NCI-H146 (cell line): ENCODE results near the gene BIN1.

Source experiments
- DNase-seq: peaks from one replicate; lab custom pipeline; 2025; lab: John Stamatoyannopoulos, UW

BIN1 gene

DNA sequence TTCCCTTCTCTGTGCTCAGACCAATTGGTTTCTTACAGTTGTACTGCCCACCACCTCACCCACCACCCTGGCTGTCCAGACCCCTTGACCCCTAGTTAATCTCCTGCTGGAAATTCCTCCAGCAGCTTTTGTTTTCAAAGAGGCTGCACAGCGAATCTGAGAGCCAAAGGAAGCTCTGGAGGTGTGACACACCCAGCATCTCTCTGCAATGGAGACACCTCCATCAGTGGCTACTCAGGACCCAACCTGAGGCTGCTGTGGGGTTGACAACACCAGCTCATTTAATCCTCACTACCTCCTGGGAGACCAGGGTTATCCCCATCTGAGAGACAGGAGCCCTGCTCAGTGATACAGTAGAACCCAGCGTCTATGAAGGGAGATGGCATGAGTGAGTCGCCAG lies 86.4 kb downstream of the BIN1 start:
- DNase-seq: no peak

DNA sequence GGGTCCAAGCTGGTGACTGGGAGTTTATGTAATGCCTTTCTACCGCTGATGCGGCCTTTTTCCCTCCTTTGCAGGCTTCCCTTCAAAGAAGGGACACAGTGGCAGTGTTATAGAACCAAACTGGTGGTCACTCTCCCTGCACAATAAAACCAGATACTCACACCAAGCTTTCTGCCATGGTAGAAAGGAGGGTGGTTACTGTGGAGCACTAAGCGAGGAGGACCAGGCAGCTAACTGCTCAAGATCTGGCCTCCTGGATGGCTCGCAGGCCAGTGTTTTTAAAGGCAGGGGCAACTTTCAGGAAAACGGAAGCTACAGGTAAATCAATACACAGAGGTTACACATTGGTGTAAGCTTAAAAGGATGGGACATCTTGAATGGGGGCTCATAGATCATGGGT lies 89.4 kb downstream of the BIN1 start:
- DNase-seq: no peak

DNA sequence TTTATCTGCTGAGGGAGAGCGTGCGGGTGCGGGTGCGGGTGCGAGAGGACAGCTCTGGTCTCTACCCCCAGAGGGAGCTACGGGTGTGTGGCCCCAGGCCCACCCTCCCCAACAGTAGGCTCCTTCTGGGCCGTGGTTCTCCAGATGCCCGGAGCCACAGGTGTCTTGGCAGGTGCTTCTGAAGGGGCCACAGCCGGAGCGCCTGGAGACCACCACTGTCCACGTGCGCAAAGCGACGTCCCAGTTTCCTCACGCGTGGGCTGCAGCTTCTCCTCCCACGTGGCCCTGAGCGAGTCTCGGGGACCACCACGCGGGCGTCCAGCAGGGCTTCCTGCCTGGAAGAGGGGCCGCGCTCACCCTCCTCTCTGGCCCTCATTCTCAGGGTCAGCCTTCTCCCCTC lies 90.6 kb downstream of the BIN1 start:
- DNase-seq: no peak

DNA sequence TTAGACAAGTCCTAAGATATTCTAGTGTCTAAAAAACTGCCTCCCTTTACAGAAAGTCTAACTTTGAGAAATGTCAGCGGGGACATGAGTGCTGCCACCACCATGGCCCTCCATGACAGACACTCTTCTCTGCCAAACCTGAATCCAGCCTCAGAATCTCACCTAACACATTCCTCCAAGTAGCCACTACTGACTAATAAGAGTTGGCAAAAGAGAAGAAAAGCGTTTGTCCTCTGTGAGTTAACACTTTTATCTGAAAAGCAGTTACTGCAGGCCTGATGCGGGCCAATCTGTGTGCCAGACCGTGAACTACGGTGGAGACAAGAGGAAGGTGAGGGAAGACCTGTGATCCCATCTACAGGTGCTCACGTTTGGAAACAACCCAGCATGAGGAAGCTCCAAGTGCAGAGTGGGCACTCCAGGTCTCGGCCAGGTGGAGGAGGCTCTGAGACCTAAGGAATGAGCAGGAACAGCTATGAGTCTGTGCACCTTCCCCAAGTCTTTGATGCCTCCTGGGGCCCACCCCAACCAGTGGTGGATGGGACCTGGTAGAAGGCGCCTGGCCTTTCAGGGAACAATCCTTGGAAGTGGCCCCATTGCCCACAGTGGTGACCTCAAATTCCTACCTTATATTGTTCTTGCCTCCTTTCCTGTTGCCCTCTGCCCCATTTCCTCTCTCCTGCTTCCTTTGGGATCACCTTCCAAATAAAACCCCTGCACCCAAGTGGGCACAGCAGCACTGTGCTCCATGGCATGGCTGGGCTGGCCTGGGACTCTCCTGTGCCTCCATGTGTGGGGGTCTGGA lies 91.6 kb downstream of the BIN1 start:
- no peak for DNase-seq

DNA sequence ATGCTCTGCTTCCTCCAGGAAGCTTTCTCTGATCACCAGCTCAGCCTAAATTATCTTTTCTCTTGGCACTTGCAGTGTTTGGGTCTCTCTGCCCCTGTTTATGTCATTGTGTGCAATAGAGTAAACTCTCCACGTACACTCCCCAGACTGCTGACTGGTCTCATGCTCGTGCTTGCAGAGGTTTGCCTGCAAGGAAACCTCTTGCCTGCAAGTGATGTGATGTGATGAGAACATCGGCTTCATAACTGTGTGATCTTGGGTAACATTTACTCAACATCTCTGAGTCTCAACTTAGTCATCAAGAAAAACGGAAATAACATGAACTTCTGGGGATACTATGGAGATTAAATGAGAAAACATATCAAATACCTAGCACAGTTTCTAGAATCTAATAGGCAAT lies 92.3 kb downstream of the BIN1 start:
- no peak for DNase-seq

DNA sequence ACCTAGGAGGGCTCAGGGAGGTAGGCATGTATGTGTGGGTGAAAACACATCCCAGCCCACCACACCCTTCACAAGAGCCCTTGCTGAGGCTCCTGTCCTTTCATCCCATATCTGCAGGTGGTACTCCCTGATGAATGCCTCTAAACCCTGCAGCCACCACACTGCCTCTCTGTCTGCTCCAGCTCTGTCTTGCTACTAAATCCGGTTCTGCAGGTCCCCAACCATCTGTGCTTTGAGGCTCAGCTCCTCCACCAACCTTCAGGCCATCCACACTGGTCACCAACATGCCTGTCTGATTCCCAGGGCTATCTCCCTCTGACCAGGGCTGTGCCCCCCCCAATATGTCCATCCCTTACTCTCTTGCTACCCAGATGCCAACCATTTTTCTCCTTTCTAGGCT lies 92.7 kb downstream of the BIN1 start:
- no peak for DNase-seq

DNA sequence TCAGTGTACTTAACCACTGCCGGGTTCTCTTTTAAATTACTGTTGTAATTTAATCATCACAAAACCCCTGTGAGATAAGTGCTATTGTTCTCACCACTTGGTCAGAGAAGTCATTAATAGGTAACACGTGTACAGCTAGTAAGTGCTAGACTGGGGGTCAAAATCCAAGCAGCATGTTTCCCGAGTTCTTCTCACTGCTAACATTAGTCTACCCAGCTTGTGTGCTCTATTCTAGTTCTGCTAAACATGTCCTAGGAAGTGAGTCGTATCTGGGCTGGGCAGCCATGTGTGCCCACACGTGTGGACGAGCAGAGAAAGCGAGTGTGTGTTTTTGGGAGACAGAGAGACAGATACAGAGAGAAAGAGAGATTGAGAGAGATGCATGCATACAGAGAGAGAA lies 94.1 kb downstream of the BIN1 start:
- no peak for DNase-seq

DNA sequence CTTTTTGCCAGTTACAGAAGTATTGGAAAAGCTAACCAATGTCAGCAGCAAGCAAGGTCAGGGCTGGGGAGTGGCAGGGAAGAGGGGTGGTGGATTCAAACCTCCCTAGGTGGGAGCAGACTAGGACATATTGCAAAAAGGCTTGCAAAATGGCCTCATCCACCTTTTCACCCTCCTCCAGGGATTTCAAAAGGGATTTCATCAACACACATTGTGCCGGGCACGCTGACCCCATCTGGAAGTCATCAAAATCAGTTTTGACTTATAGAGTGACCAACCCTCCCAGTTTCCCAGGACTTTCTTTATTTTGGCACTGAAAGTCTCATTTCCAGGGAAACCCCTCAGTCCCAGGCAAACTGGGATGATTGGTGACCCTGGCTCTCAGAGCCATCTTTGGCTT lies 94.7 kb downstream of the BIN1 start:
- no peak for DNase-seq

DNA sequence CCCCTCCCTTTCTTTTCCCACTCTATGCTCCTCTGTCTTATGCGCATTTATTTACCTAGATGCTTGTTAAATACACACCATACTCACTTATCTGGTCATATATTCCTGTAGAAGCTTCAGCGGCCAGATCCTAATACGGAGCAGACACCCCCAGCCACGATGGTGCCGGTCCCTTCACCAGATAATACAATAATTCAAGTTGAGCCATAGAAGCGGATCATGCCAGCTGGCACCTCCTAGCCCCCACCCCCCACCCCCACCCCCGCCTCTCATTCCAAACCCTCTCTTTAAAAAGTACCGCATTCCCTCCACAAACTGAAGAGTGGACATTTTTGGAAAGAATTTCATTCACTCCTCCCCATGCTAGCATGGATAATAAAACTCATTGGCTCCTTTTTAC lies 95.2 kb downstream of the BIN1 start:
- no peak for DNase-seq

DNA sequence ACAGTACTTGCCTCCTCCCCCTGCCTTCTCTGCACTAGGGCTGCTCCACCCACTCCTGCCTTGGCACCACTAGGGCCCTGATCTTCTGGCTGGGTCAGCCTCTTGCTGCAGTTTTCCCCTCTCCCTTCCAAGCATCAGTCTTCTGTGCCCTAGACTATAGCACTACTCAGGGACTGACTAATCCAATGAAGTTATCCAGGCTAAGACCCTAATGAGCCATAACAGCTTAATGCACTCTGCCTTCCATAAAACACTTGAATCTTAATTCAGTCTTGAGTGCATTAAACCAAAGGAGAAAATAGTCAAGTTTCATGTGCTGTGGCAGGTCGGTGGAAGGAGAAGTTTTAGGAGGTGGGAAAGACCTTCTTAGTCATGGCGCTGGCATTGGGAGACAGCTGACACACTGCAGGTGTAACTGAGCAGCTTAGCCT lies 95.7 kb downstream of the BIN1 start:
- DNase-seq: no peak

DNA sequence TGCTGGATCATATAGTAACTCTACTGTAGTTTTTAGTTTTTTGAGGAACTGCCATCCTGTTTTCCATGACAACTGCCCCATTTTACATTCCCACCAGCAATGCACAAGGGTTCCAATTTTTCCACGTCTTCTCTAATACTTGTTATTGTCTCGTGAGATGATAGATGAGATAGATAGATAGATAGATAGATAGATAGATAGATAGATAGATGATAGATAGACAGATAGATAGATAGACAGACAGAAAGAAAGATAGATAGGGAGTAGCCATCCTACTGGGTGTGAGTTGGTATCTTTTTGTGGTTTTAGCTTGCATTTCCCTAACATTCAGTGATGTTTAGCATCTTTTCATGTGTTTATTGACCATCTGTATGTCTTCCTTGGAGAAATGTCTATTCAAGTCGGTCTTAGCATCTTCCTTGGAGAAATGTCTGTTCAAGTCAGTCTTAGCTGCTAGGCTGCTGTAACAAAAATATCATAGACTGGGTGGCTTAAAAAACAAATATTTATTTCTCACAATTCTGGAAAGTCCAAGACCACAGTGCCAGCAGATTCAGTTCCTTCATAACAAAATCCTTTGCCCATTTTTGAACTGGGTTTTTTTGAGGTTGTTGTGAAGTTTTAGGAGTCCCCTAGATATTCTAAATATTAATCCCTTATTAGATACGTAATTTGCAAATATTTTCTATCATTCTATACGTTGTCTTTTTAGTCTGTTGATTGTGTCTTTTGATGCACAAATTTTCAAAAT lies 98.5 kb downstream of the BIN1 start:
- no peak for DNase-seq

DNA sequence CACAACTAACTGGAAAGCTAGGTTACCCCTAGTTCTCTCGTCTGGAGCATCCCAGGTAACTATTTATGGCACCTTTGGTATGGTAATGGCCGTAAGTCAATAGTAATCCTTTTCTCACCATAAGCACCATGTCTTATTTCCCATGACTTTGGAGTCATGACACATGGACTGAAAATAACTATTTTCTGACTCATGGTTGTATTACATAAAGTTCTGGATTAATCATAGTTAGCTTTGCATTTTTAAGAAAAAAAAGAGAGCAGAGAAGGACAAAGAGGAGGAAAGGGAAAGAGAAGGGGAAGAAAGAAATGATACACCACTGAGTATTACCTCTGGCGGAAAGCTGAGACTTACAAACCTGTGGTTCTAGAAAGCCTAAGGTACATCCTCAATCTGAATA lies 99.3 kb downstream of the BIN1 start:
- no peak for DNase-seq

DNA sequence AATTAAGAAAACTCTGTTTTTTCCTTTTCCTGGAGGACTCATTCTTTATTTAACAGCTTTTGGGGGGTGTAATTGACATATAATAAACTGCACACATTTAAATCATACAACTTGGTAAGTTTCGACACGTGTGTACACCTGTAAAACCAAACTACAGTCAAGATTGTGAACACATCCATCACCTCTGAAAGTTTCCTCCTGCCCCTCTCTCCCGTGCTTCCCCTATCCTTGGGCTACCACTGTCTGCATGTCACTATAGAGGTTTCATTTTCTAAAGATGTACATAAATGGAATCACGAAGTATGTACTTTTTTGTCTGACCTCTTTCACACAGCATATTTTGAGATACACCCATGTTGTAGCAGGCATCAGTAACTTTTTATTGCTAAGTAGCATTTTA lies 100.0 kb downstream of the BIN1 start:
- DNase-seq: no peak

DNA sequence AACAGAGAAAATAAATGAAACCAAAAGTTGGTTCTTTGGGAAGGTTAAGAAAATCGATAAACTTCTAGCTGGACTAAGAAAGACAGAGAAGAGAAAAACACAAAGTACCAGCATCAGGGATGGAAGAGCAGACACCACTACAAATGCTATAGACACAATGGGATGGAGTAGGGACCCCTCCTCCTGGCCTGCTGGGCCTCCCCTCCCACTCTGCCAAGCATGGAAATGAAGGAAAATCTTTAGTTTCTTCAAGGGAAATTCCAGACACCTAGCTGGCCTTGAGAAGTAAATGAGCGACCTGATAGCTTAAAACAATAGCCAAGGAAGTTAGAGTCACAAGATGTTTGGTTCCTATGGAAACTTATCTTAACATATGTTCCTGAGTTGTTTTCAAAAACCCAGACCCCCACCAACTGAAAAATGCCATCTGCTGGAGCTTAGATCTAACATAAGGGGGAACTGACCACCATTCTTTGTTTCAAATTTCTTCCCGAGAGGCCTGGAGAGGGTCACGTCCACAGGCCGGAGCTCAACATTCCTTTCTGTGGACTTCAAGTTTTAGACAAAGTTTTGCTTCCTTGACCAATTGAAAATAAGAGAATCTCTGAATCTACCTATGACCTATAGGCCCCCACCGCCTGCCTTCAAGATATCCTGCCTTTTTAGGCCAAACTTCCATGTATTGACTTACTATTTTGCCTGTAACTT lies 101.9 kb downstream of the BIN1 start:
- no peak for DNase-seq

DNA sequence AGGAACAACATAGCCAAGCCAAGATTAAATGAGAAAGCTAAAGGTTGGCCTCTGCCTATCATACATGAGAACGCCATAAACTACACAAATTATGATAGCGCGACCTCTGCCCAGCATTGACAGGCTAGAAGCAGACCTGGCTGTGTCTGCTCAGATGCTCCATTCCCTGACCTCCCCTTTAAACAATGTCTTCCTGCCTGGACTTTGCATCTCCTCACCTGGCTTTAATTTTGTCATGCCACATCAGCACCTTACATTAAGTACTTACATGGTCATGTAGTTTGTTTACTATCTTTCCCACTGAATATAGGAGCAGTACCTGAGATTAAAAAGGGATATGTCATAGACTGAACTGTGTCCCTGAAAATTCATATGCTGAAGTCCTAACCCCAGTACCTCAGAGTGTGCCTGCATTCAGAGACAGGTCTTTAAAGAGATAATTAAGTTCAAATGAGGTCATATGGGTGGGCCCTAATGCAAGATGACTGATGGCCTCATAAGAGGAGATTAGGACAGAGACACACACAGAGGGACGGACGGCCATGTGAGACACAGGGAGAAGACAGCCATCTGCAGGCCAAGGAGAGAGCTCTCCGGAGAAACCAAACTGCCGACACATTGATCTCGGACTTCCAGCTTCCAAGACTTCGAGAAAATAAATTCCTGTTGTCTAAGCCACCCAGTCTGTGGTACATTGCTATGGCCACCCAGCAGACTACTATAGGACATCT lies 103.7 kb downstream of the BIN1 start:
- DNase-seq: no peak

DNA sequence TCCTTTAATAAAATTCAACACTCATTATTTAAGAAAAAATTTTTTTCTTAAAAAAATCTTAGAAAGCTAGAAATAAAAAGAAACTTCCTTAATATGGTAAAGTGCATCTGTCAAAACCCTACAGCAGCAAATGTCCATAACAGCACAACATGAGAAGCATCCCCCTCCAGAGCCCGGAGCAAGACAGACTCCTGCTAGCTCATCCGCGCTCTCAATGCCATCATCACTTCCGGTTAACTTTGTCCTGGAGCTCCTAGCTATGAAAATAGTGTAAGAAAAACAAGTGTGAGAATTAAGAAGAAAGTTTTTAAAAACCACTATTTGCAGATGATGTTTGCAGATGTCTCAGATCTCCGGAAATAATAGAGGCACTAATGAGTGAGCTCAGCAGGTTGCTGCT lies 105.2 kb downstream of the BIN1 start:
- DNase-seq: no peak

DNA sequence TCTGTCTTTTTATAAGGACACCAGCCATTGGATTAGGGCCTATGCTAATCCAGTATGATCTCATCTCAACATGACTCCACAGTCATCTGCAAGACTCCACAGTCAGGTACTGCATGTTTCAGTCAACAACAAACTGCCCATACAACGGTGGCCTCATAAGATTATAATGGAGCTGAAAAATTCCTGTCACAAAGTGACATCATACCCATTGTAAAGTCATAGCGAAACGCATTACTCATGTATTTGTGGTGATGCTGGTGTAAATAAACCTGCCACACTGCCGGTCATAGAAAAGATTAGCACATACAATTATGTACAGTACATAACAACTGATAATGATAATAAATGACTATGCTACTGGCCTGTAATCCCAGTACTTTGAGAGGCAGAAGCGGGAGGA lies 106.0 kb downstream of the BIN1 start:
- DNase-seq: no peak

DNA sequence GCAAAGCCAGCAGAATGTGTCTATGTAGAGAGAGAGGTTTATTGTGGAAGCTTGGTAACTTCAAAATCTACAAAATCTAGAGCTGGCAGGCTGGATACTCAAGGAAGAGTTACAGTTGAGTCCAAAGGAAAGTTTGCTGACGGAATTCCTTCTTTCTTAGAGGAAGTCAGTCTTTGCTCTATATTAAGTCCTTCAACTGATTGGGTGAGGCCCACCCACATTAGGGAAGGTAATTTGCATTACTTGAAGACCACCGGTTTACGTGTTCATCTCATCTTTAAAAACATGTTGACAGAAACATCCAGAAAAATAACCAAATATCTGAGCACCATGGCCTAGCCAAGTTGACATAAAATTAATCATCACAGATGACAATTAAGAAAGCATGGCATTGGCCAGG lies 106.8 kb downstream of the BIN1 start:
- no peak for DNase-seq

DNA sequence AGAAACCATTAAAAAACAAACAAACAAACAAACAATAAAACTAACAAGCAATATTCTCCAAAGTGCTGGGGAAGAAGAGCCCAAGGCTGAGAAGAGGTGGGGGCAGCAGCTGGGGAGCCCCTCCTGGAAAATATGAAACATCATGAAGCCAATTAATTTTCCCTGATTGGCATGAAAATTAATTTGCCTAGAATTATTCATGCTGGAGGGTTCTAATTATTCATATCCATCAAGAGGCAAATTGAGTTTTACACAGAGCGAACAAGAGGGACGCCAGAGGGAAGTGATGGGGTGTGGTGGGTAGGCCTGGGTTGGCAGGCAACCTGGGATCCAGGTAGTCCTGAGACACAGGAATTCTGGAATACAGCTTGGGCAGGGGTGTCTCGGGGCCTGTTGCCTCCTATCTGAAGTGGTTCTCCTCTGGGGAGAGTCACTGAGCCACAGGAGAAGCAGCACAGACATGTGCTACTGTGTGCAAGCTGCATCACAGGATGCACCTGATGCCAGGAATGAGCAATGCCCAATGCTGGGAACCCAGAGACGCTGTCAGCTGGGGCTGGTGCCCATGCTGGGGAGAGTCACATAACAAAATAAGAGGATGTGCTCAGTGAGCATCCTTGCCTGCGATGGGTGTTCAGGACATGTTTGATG lies 107.7 kb downstream of the BIN1 start:
- DNase-seq: no peak

DNA sequence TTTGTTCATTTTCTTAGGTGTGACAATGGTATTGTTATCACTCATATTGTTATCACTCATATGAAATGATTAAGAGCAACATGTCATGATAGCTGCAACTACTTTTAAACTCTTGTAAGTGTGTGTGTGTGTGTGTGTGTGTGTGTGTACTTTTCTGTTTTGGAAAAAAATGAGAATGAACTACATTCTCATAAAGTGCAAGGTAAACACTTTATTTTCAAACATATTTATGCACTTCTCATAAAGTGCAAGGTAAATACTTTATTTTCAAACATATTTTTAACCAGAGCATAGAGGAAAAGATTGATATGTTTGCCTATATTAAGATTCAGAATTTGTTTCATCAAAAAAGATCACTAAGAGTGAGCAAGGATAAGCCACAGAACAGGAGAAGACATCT lies 108.5 kb downstream of the BIN1 start:
- no peak for DNase-seq
